Activated T-helper 1 cell treated with Interleukin-2 at 50 U/mL for 16 hours (primary cell): ENCODE data around the gene CLEC10A.
A peak's percentile ranks its signal among the peaks of the same experiment; 100 is the strongest.

ENCODE experiments used
- DNase-seq: peaks from one replicate; pipeline ENCODE4 v3.0.0-alpha.2; 2020; ENCODE audit warnings: low read depth

CLEC10A gene

DNA sequence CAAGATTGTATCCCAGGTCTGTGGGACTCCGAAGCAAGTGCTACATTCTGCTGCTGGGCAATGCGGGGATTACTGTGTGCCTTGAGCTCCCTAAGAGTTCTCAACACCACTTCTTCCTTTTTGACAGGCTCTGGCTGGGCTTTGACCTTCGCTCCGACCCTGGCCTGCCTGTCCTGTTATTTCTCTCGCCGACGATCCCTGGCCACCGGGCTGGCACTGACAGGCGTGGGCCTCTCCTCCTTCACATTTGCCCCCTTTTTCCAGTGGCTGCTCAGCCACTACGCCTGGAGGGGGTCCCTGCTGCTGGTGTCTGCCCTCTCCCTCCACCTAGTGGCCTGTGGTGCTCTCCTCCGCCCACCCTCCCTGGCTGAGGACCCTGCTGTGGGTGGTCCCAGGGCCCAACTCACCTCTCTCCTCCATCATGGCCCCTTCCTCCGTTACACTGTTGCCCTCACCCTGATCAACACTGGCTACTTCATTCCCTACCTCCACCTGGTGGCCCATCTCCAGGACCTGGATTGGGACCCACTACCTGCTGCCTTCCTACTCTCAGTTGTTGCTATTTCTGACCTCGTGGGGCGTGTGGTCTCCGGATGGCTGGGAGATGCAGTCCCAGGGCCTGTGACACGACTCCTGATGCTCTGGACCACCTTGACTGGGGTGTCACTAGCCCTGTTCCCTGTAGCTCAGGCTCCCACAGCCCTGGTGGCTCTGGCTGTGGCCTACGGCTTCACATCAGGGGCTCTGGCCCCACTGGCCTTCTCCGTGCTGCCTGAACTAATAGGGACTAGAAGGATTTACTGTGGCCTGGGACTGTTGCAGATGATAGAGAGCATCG lies 41.8 kb downstream of the CLEC10A start:
- DNase-seq: no peak

DNA sequence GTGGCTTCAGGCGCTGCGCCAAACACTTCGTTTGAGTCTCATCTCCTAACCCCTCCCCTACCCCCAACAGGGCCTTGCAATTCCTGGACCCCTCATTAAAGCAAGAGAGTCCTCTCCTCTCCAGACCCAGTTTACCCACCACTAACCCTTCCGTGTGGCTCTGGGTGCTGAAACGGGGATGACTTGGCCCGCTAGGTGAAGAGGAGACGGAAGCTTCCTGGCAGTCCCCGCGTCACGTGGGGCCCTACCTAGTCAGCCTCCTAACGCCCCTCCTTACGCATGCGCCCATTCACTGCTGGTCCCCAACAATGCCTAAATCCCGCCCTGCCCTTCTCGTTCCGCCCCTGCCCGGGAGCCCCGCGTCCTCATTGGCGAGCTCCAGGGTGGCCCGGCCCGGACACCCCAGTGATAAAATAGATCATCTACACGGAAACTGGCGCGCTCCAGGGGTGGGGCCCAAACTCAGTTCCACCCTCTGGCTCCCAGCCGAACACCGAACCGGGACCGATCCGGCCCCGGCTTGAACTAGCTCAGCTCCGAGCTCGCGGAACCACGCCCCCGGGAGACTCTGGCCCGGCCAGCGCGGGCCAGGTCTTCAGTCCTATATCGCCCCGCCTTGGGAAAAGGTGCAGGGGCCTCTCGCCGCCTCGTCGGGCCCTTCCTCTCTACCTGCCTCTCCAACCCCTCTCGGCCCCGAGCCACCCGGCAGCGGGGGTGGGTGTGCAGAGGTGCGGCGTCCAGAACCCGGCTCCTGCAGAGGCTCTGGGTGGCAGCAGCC lies 44.3 kb downstream of the CLEC10A start, which contains the start of gene SLC16A13:
Gene SLC16A13 (plus strand): TSS at position 425 of the 778 bp plus-strand sequence. CDS start 368 bp downstream, outside the sequence.
- DNase-seq: peak; percentile 97

DNA sequence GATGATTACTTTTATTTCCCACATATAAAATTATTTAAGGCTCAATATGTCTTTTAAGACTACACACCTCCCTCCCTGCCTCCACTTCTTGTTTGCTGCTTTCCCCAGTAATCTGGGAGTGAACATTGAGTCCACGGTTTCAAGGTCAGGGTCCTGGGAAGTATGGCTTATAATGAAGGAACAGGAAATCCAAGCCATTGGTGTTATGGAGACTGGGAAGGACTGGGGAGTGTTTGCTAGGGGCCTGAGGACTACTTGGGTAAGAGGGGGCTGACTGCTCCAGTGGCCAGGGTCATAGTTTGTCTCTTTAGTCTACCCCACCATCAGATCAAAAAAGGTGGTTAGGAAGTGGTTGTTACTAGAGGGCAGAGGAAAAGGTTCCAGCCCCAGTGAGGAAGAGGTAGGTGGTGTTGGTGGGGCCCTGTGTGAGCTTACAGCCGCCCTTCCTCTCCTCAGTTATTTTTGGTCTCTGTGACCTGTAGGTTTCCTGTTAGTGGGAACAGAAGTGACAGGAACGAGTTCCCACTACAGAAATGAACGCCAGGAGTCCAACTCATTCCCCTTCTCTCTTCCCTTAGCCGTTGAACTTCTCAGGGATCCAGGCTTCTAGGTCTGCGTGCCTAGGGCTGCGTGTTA lies 45.0 kb downstream of the CLEC10A start:
- DNase-seq: no peak

DNA sequence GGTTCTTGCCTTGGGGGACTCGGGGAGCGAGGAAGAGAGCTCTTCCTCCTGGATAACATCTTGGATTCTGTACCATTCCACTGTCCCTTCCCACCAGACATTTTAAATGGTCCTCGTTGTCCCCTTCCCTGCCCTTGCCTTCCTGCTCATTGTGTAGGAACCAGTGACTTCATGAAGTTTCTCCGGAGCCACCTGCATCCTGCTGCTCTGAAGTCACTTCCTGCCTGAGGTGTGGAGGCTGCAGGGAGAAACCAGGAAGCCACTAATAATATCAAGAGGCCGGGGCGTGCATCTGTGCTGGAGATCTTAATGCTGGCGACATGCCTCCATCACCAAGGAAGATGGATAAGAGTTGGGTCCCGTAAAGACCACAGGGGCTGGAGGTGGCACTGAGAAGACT lies 50.4 kb downstream of the CLEC10A start:
- no peak for DNase-seq

DNA sequence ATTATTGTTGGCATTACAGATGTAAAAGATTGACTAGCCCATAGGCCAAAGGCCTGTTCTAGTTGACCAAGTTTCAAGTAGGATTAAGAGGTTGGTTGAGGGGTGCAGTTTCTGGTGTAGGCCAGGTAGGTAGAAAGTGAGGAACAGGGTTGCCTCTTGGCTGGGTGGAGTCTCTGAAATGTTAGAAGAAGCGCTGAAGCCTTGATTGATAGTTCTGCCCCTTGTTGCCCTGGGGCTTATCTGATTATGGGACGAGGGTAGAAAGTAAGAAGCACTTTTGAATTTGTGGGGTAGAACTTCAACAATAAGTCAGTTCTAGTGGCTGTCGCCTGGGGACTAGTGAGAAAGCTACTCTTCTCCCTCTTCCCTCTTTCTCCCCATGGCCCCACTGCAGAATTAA lies 51.0 kb downstream of the CLEC10A start:
- no peak for DNase-seq

DNA sequence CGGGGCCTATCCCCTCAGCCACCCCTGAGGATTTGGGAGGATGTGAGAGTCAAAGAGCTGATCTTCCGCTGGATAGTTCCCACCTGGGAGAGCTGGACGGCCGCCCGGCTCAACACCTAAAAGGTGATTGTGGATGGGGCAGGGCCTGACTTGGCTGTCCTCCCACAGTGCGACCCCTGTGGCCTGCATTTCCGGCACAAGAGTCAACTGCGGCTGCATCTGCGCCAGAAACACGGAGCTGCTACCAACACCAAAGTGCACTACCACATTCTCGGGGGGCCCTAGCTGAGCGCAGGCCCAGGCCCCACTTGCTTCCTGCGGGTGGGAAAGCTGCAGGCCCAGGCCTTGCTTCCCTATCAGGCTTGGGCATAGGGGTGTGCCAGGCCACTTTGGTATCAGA lies 52.7 kb downstream of the CLEC10A start:
- no peak for DNase-seq

DNA sequence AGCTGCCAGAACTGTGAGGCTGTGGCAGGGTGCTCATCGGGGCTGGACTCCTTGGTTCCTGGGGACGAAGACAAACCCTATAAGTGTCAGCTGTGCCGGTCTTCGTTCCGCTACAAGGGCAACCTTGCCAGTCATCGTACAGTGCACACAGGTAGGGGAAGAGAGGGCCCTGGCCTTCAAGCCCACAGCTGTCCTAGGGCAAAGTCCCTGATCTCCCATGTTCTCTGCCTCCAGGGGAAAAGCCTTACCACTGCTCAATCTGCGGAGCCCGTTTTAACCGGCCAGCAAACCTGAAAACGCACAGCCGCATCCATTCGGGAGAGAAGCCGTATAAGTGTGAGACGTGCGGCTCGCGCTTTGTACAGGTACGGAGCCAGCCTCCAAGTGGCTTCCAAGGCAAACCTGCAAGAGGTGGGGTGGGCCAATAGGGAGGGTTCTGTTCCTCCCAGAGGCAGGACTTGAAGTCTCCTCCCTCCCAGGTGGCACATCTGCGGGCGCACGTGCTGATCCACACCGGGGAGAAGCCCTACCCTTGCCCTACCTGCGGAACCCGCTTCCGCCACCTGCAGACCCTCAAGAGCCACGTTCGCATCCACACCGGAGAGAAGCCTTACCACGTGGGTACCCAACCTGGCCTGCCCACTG lies 53.5 kb downstream of the CLEC10A start:
- no peak for DNase-seq

DNA sequence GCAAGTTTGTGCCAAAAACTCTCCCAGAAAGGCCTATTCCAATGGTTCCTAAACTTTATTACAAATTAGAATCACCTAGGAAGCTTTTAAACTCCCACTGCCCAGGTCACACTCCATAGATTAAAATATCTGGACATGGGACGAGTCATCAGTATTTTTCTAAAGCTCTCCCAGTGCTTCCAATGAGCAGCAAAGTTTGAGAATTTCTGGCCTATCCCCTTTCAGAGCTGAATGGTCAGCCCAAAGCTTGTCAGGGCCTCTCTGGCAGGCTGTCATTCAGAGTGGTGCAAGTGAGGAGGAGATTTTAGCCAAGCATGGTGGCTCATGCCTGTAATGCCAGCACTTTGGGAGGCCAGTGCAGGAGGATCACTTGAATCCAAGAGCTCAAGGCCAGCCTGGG lies 54.8 kb downstream of the CLEC10A start:
- DNase-seq: no peak
